Lung (tissue), 12 donors: Measurements from ENCODE around the gene RIMOC1. TPM values are rescaled to one million over a fixed set of nuclear protein-coding genes. Genes with fewer than 3 reads are reported as not detected.

ENCODE experiments used
- ATAC-seq: fragments of 200-7000 bp; cut with Tn5 transposase; one replicate; pipeline ENCODE4 v1.9.1; 2020; ENCODE audit warnings: moderate number of reproducible peaks; ENCODE audit not compliant: insufficient read depth, low FRiP score
- DNase-seq, 3 donors: peaks; one replicate each; pipeline ENCODE4 v3.0.0-alpha.2; 2013 to 2017
- H3K27ac ChIP-seq, 2 donors: one replicate each; pipeline ENCODE4 v1.5.1; 2013; ENCODE audit warnings: mild to moderate bottlenecking in 2 of 2, moderate library complexity in 2 of 2, control low read depth in 1 of 2, inconsistent platforms in 1 of 2, low read depth in 1 of 2, low read length in 1 of 2
- H3K27me3 ChIP-seq, 3 donors: one replicate each; pipeline ENCODE4 v1.5.1; 2013; ENCODE audit warnings: low read length in 2 of 3; ENCODE audit not compliant: control insufficient read depth in 3 of 3, insufficient read depth in 3 of 3
- H3K36me3 ChIP-seq, 4 donors: one replicate each; pipeline ENCODE4 v1.5.1; 2013; ENCODE audit warnings: low read length in 4 of 4, mild to moderate bottlenecking in 1 of 4, moderate library complexity in 1 of 4; ENCODE audit not compliant: control insufficient read depth in 4 of 4, insufficient read depth in 4 of 4
- H3K4me1 ChIP-seq, 5 donors: one replicate each; pipeline ENCODE4 v1.5.1; 2013; ENCODE audit warnings: low read length in 5 of 5, mild to moderate bottlenecking in 2 of 5, moderate library complexity in 1 of 5; ENCODE audit not compliant: control insufficient read depth in 5 of 5, insufficient read depth in 5 of 5
- H3K4me3 ChIP-seq: one replicate; pipeline ENCODE4 v1.5.1; 2013; ENCODE audit warnings: mild to moderate bottlenecking, control low read depth, moderate library complexity
- H3K9ac ChIP-seq, 2 donors: one replicate each; pipeline ENCODE4 v1.5.1; 2013; ENCODE audit warnings: low read length in 2 of 2, control low read depth in 1 of 2; ENCODE audit not compliant: insufficient read depth in 1 of 2
- H3K9me3 ChIP-seq, 4 donors: one replicate each; pipeline ENCODE4 v1.5.1; 2013; ENCODE audit warnings: low read length in 3 of 4, mild to moderate bottlenecking in 1 of 4, moderate library complexity in 1 of 4; ENCODE audit not compliant: control insufficient read depth in 4 of 4, insufficient read depth in 3 of 4
- WGBS, 2 donors: extraction: QIAGEN DNeasy Blood & Tissue Kit; methylation state at CpG; one replicate each; pipeline ENCODE4 v1.1.7; 2013; 5-methylcytosine and 5-hydroxymethylcytosine counted together
- polyA plus RNA-seq, 2 donors: library from polyadenylated mRNA; stranded (reverse); fragments of 200-250 nt; gene quantifications; one replicate each; pipeline ENCODE4 v1.2.1, GENCODE V29; 2013
- total RNA-seq, 2 donors: library from RNA; depleted of rRNA in 1 of 2; stranded (reverse); fragments of >200 nt in 1 of 2; gene quantifications; one replicate each; pipeline ENCODE4 v1.2.1, GENCODE V29; 2014 to 2021
- TF ChIP-seq, protein P1 (sequence below): IDR thresholded peaks from 2 replicates; pipeline ENCODE4 v1.5.1; 2012; ENCODE audit warnings: mild to moderate bottlenecking; ENCODE audit errors: control extremely low read depth, extremely low read depth
- donor health status: control.
- donor health status: control.
- donor health status: Bipolar disorder and iron deficiency.
- donor health status: healthy.
- donor health status: DM: yes; HTN: yes; CAD: no.

Gene RIMOC1
- total and polyA plus RNA-seq, 4 donors = 6.7 to 25.3 (median 17.2) TPM

DNA sequence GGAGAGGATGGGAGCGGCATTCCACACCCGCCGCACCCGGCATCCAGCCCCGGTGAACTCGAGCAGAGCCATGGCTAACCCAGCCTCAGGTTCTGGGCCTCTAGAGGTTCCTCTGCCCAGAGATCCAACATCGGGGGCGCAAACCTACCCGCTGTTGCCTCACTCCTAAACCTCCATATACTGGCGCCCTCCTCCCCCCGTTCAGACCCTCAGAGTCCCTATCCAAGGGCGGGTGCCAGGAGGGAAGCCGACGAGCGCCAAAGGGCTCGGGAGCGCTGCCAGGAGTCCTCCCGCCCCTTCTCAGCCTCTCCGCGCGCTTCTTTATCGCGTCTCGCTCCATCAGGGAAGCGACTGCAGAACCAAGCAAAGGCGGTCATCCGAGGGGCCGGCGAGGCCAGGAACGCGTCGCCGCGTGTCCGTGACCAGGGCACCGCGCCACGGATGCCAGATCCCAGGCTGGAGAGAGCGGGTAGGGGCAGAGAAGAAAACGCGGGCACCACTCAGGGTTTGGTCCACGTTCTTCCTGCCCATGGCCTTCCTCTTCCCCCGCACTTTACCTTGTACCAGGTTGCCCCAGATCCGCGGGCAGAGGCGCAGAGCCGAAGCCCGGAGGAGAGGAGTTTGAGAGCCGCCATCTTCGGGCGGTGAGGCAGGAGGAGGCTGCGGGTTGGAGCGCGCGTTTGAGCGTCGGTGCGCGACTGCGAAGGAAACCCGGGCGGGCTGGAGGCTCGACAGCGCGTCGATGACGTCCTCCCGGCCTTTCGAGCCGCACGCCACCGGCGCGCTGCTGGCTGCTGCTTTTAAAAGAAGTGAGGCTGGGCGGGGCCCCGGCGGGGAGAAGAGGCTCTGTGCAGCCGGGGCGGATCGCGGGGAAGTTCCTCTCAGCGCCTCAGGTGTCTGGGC lies 34.2 kb upstream of the RIMOC1 start, which contains the start of gene OXCT1:
TSS of gene OXCT1 (minus strand) at position 702 of the 903 bp plus-strand sequence. CDS start at position 635, 67 bp downstream.
- H3K9ac ChIP-seq = peak within 1 kb of the TSS; percentile 82 to 87
- TF ChIP-seq, protein P1, sequence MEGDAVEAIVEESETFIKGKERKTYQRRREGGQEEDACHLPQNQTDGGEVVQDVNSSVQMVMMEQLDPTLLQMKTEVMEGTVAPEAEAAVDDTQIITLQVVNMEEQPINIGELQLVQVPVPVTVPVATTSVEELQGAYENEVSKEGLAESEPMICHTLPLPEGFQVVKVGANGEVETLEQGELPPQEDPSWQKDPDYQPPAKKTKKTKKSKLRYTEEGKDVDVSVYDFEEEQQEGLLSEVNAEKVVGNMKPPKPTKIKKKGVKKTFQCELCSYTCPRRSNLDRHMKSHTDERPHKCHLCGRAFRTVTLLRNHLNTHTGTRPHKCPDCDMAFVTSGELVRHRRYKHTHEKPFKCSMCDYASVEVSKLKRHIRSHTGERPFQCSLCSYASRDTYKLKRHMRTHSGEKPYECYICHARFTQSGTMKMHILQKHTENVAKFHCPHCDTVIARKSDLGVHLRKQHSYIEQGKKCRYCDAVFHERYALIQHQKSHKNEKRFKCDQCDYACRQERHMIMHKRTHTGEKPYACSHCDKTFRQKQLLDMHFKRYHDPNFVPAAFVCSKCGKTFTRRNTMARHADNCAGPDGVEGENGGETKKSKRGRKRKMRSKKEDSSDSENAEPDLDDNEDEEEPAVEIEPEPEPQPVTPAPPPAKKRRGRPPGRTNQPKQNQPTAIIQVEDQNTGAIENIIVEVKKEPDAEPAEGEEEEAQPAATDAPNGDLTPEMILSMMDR = no peak
- ATAC-seq = peak; percentile 89
- H3K36me3 ChIP-seq = no peaks in the 10 kb centered on the region
- 0% methylated on average over 80 to 82 of the region's 82 CpGs for WGBS, 2 donors
- peak within 1 kb of the TSS; percentile 76 for H3K4me3 ChIP-seq
- peaks cover 0 to 20% (median 8%) of the 10 kb centered on the region in 5 donors for H3K4me1 ChIP-seq
- peaks cover 0 to 2% (median 0%) of the 10 kb centered on the region in 4 donors for H3K9me3 ChIP-seq
- H3K27me3 ChIP-seq = no peaks in the 10 kb centered on the region
- DNase-seq = peak; percentile 90 to 93 (median 92)
- H3K27ac ChIP-seq = peak within 1 kb of the TSS; percentile 81 to 94

DNA sequence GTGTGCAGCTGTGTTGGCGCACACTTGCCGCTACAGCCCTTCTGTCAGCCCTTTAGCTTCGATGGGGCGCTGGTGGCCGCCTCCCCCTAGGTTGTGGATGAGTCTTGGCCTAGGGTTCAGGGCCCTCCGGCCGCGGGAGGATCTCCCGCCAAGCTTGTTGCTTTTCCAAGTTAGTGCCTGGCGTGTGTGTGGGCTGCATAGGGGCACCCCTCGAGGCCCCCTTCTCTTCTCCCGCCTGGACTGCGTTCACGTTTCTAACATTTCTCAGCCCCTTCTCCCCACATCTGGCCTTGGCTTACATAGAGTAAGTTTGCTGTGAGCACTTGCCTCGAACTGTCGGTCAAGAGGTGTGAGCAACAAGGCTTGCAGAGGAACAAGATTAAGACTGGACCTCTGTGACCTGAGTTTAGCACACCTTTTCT lies 33.5 kb upstream of the RIMOC1 start:
- 10 to 12% methylated on average over 15 to 16 of the region's 16 CpGs for WGBS, 2 donors
- peaks cover 0 to 20% (median 8%) of the 10 kb centered on the region in 5 donors for H3K4me1 ChIP-seq
- H3K27ac ChIP-seq = peak overlapping the region; percentile 81 to 94
- H3K4me3 ChIP-seq = peak overlapping the region; percentile 76
- ATAC-seq (no peak), DNase-seq (no peak)
- H3K27me3 ChIP-seq = no peaks in the 10 kb centered on the region
- TF ChIP-seq, protein P1 = no peak
- no peaks in the 10 kb centered on the region for H3K36me3 ChIP-seq
- peak overlapping the region; percentile 82 to 87 for H3K9ac ChIP-seq
- H3K9me3 ChIP-seq = peaks cover 0 to 2% (median 0%) of the 10 kb centered on the region in 4 donors

DNA sequence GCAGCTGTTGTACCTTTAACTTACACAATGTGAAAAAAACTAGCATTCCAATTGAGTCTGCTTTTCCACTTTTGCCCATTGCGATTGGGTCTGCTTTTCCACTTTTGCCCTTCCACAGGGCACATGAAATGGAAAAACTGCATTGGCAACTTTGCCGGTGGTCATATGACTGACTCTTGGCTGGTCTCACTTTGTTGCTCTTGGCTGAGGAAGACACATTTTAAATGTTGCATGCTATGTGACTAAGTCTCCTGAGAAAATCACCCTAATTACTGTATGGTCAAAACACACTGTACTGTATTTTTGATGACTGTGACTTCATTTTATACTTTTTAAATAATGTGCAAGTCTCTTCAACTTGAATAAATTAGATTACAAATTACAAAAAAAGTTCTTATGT lies 32.3 kb upstream of the RIMOC1 start:
- WGBS, 2 donors = 65 to 88% methylated on average over 2 of the region's 2 CpGs
- TF ChIP-seq, protein P1 = no peak
- Histone ChIP-seq H3K9ac (no peak overlapping the region), H3K4me3 (no peak overlapping the region), H3K36me3 (no peaks in the 10 kb centered on the region), H3K4me1 (peaks cover 0 to 20% (median 8%) of the 10 kb centered on the region in 5 donors), H3K9me3 (peaks cover 0 to 2% (median 0%) of the 10 kb centered on the region in 4 donors), H3K27ac (no peak overlapping the region), H3K27me3 (no peaks in the 10 kb centered on the region)
- ATAC-seq (no peak), DNase-seq (peak in 2 of 3 donors; percentile 55 to 66)
